Measurements from ENCODE around the gene MAN1C1. TPM values are rescaled to one million over a fixed set of nuclear protein-coding genes. Genes with fewer than 3 reads are reported as not detected.

The MAN1C1 gene
- total and polyA plus RNA-seq, 2 donors (not counting 3 experiments of a cell fraction or from before 2014, with no cell fraction given) = 1.5 to 4.0 TPM

GRCh38 chr1:25629836-25630235 lies 13.2 kb downstream of the MAN1C1 start:
- H3K9me3 ChIP-seq (replicated peaks; ENCODE audit: control insufficient read depth, insufficient read depth, low read length) = no peaks in the 10 kb centered on the region
- no peak overlapping the region for H2AFZ ChIP-seq (ENCODE audit: low read depth, low read length)
- H3K9ac ChIP-seq (replicated peaks; ENCODE audit: extremely low read depth, insufficient read depth, low read length) = no peak overlapping the region
- peaks cover 2 to 17% of the 10 kb centered on the region in 2 experiments for H3K27me3 ChIP-seq (ENCODE audit: control insufficient read depth in 2 of 2, insufficient read depth in 2 of 2, low read length in 2 of 2)
- H3K4me1 ChIP-seq (ENCODE audit: control insufficient read depth, extremely low read depth, insufficient read depth, low read length) = no peaks in the 10 kb centered on the region
- H3K27ac ChIP-seq (ENCODE audit: insufficient read depth, low read depth, low read length) = no peak overlapping the region
- H3K36me3 ChIP-seq (ENCODE audit: control insufficient read depth in 2 of 2, extremely low read depth in 1 of 2, insufficient read depth in 2 of 2, low read length in 2 of 2) = no peaks in the 10 kb centered on the region
- H3K9me1 ChIP-seq (replicated peaks; ENCODE audit: control insufficient read depth, extremely low read depth, insufficient read depth, low read length) = no peaks in the 10 kb centered on the region
- no peak overlapping the region for H3K4me2 ChIP-seq (ENCODE audit: insufficient read depth, low read length)
- no peak for TF ChIP-seq GATA2 (IDR thresholded peaks at IDR 0.05; ENCODE audit: insufficient read depth, insufficient read length, low read depth, low read length)
- TF ChIP-seq MYC (IDR thresholded peaks at IDR 0.05; ENCODE audit: low read depth, low read length) = no peak
- no peak for TF ChIP-seq POLR2A (IDR thresholded peaks at IDR 0.05; ENCODE audit: low read depth, low read length)
- no peak for TF ChIP-seq JUN (IDR thresholded peaks at IDR 0.05; ENCODE audit: borderline replicate concordance, insufficient read depth, insufficient read length, low read depth)
- TF ChIP-seq POLR2AphosphoS5 (IDR thresholded peaks at IDR 0.05; ENCODE audit: insufficient read depth, low read depth, low read length) = no peak
- no peak for TF ChIP-seq EZH2 (IDR thresholded peaks at IDR 0.05; ENCODE audit: borderline replicate concordance, low read depth, low read length, severe bottlenecking)
- TF ChIP-seq FOS (IDR thresholded peaks at IDR 0.05; ENCODE audit: borderline replicate concordance, insufficient read depth, low read length) = no peak
- no peak for TF ChIP-seq MAX (IDR thresholded peaks at IDR 0.05; ENCODE audit: insufficient read depth, insufficient read length)
- TF ChIP-seq, protein P1, sequence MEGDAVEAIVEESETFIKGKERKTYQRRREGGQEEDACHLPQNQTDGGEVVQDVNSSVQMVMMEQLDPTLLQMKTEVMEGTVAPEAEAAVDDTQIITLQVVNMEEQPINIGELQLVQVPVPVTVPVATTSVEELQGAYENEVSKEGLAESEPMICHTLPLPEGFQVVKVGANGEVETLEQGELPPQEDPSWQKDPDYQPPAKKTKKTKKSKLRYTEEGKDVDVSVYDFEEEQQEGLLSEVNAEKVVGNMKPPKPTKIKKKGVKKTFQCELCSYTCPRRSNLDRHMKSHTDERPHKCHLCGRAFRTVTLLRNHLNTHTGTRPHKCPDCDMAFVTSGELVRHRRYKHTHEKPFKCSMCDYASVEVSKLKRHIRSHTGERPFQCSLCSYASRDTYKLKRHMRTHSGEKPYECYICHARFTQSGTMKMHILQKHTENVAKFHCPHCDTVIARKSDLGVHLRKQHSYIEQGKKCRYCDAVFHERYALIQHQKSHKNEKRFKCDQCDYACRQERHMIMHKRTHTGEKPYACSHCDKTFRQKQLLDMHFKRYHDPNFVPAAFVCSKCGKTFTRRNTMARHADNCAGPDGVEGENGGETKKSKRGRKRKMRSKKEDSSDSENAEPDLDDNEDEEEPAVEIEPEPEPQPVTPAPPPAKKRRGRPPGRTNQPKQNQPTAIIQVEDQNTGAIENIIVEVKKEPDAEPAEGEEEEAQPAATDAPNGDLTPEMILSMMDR (IDR thresholded peaks at IDR 0.05; ENCODE audit: extremely low read depth in 1 of 2, insufficient read depth in 1 of 2, low read depth in 1 of 2, low read length in 2 of 2) = no peak
- no peaks in the 10 kb centered on the region for H3K79me2 ChIP-seq (ENCODE audit: control insufficient read depth, insufficient read depth, low read length)
- ChIA-PET POLR2A (no interaction called here), CTCF (no interaction called here)
- DNase-seq (ENCODE audit: low read depth, low spot score) = no peak
- FAIRE-seq = no peak
- dilution Hi-C loops (cut with MboI; ENCODE audit: extremely low pct_ligation_motif_present, low sequenced_read_pairs) (no loop called here), intact Hi-C loops (cut with micrococcal nuclease) (no loop called here)
- H3K4me3 ChIP-seq (replicated peaks in 1 of 3; ENCODE audit: insufficient read depth in 1 of 3, low read depth in 1 of 3, low read length in 3 of 3) = no peak overlapping the region
- no TSS peak for BruUV-seq (replicated peaks)
- H4K20me1 ChIP-seq (replicated peaks; ENCODE audit: control insufficient read depth, extremely low read depth, insufficient read depth, low read length) = no peaks in the 10 kb centered on the region

Measured in endothelial cell of umbilical vein (primary cell).